ENCODE measurements around the gene CEP43.

GRCh38 chr6:167034056-167034455 lies 34.9 kb downstream of the CEP43 start:
- TF ChIP-seq POLR2A (IDR thresholded peaks at IDR 0.05) (no peak), CTCF (IDR thresholded peaks at IDR 0.05) (no peak)

Measured in Peyer's patch (tissue), 4 donors.